GM21786 (cell line): ENCODE measurements around the gene LUZP1.
A peak's percentile ranks its signal among the peaks of the same experiment; 100 is the strongest.
"Not testable (repeated sequence)": the region's sequence is repeated elsewhere in the genome, so short reads cannot be mapped to it uniquely, and the experiment has no call there.

Source experiments
- ATAC-seq: cut with Tn5 transposase; IDR thresholded peaks from one replicate; pipeline ENCODE4 v1.9.1; 2021; ENCODE audit not compliant: unreplicated experiment

LUZP1 gene

DNA sequence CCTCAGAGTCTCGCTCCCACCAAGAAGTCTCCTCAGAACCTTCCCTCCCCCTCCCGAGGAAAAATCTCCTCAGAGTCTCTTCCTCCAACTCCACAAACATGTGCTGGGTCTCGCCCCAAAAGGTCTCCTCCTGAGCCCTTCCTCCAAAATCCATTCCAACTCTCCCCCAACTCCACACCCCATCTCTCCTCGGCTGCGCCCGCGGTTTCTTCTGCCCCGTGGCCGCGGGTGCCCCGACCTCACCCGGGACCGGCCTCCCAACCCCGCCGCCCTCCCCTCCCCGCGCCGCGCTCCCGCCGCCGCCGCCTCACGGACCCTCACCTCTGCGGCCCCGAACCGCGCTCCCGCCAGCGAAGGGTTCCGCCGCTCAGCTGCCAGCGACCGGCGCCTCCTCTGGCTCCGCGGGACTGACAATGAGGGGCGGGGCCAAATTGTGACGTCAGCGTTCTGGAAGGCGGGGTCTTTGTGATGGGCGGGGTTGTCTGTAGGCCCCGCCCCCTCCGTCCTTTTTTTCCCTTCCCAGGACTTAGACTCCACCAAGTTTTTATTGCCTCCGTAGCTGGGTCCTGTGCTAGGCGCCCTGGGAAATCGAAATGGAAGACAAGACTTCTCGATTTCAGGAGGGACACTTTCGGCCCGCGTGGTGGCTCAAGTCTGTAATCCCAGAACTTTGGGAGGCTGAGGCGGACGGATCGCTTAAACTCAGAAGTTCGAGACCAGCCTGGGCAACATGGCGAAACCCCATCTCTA is at the start of gene LUZP1:
Gene LUZP1, minus strand, starts transcription at position 412 of the 750 bp plus-strand sequence.
- ATAC-seq = peak; percentile 70

- no peak for ATAC-seq
Observed at GRCh38 chr1:23217421-23218115, 48.9 kb upstream of the LUZP1 start, which contains the start of gene HTR1D. HTR1D (minus strand) TSS chr1:23217502; CDS start chr1:23194219, 23,283 bp downstream.

DNA sequence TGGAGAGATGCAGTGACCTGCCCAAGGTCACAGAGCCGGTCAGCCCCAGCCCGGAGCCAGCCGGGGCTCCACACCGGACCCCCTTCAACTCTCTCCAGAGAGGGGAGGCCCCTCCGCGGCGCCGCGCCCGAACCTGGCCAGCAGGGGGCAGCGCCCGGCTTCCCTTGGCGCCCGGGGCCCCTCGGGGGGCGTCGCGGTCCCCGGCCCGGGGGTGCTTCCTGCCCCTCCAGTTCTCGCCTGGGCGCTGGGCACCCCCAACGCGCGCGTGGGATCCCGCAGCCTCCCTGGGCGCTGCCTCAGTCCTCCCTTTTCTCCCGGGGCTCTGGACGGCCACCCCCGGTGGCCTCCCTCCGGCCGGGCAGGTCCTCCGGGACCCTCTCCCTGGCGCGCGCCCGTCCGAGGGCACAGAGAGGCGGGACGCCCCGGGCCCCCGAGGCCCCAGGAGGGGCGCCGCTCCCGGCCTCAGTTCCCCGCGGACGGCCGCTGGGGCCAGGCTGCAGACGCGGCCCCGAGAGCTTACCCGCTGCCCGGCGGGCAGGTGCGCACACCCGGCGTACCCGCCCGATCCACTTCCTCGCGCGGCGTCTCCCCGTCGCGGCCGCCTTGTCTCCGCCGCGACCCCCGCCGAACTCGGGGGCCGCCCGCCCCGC is 48.2 kb upstream of the LUZP1 start:
- ATAC-seq = no peak

DNA sequence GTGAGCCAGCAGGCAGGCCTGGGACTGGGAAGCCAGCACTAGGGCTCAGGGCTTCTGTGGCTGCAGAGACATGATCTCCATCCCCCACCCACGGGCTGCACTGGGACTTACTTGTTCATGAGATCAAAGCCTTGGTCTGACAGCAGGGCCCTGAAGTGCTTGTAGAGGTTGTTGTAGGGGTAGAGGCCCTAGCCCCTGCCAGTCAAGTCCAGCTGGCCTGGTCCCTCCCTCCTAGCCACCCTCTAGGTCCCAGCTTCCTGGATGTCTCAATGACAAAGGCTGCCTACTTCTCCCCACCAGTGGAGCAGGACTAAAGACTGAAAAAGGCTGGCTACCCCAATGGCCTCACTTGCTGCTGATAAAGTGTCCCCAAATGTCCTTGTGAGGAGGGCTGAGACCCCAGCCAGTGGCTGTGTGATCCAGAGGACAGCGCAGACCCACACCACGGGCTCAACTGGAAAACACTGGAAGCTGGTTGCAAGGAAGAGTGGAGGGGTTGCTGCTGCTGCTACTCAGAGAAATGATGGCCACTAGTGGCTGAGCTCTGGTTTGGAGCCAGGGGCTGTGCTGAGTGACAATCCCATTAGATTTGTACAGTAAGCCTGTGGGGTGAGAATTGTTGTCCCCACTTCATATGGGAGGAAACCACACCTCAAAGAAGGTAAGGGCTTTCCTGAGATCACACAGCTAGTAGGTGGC is 47.2 kb upstream of the LUZP1 start:
- no peak for ATAC-seq

DNA sequence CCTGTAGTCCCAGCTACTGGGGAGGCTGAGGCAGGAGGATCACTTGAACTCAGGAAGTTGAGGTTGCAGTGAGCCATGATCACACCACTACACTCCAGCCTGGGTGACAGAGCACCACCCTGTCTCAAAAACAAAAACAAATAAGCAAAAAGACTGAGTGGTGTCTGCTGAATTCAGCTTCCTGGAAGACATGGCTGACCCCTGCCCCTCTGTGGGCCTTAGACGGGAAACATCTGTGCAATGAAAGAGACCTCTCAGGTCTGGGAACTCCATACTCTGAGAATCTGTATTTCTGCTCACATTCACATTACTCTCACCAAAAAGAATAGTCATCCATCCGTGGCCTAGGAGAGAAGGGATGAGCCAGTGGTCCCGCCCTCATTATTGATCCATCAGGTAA is 46.6 kb upstream of the LUZP1 start:
- ATAC-seq = no peak

GRCh38 chr1:23214640-23215039 is 46.0 kb upstream of the LUZP1 start:
- ATAC-seq = no peak

DNA sequence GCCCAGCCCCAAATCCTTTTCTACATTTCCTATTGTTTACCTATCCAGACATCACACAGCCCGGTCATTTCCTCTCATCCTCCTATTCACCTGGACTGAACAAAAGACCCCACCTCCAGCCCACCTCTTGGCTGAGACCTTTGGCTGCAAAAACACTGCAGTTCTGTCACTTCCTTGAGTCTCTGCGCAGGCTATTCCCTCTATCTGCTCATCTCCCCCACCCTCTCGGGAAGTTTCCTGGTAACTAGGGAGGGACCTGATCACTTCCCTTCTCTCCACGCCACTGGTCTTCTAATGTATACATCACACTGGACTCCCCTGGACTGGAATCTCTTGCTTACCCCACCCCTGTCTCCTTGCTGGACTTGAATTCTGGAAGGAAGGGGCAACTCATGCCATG is 43.3 kb upstream of the LUZP1 start:
- ATAC-seq = no peak

- no peak for ATAC-seq
Observed at GRCh38 chr1:23210963-23211362, 42.3 kb upstream of the LUZP1 start.

DNA sequence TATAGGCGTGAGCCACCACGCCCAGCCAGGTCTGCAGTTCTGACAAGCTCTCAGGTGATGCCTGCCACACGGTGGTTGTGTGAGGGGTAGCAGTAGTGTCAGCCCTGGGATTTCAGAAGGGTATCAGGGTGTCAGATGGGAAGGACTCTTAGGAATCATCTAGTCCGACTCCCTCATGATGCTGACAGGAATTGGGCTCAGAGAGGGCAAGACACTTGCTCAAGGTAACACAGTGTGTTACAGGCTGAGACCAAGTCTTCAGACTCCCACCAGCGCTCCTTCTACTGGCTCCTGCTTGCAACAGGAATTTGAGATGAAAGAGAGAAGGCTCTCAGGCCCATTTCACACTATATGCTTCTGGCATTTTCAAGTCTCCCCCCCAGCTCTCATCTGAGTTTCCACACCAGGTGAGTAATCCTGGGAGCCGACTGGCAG is 41.7 kb upstream of the LUZP1 start:
- ATAC-seq = no peak

GRCh38 chr1:23209770-23210169 is 41.1 kb upstream of the LUZP1 start:
- ATAC-seq = no peak

- ATAC-seq = no peak
Observed at GRCh38 chr1:23208527-23208926, 39.9 kb upstream of the LUZP1 start.

DNA sequence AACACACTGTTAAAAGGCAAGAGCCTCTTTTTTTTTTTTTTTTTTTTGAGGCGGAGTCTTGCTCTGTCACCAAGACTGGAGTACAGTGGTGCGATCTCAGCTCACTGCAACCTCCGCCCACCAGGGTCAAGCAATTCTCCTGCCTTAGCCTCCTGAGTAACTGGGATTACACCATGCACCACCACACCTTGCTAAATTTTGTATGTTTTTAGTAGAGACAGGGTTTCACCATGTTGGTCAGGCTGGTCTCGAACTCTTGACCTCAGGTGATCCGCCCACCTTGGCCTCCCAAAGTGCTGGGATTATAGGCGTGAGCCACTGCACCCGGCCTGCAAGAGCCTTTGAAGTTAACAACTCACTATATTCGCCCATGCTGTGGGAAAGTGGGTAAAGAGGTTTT is 39.1 kb upstream of the LUZP1 start:
- not testable (repeated sequence) for ATAC-seq

GRCh38 chr1:23202263-23202749 is 33.6 kb upstream of the LUZP1 start:
- ATAC-seq = no peak

DNA sequence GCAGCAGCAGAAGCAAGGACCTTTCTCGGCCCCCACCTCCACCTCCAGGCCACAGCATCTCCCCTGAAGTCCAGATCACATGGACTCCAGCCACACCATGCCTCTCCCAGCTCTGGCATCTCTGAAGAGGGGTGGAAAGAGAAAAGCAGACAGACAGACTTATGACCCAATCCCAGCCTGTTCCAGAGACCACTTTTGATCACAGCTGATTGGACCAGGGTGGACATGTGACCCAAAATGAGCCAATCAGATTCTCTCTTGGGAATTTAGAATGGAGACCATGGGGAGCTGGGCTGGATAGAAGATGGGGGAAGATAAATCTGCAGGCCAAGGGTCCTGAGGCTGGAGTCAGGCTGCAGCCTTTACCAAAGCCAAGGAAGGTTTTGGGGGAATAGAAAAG is 32.2 kb upstream of the LUZP1 start:
- ATAC-seq = no peak

GRCh38 chr1:23198373-23198772 is 29.7 kb upstream of the LUZP1 start:
- no peak for ATAC-seq

DNA sequence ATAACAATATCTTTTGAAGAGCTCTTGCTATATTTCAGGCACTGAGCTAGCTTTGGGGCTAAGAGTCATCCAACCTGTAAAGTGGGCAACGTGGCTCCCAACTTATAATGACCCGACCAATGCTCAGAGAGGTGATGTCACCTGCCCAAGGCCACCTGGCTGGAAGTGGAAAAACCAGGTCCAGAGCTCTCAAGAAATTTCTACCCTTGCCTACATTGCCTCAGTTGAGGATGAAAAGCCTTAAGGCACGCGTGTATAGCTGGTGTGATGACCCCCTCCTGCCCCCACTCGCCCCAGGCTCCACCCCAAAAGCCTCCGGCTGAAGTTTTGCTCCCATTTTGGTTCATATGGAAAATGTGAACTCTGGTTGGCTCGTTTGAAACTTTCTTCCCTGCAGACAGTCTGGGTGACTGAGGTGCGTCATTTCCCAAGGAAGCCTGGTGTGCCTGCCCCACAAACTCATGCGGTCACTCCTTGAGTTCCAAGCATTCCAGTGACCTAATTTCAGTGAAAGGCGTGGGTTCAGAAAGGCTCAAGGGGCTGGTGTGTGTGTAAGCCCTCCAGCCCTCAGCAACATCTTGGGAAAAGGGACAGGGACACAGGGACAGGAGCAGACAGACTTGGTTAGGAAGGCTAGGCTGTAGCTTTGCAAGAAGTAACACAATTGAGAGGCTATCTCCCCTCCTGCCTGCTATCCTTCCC is 28.1 kb upstream of the LUZP1 start:
- ATAC-seq = no peak

GRCh38 chr1:23194119-23194984 is 25.7 kb upstream of the LUZP1 start:
- no peak for ATAC-seq

DNA sequence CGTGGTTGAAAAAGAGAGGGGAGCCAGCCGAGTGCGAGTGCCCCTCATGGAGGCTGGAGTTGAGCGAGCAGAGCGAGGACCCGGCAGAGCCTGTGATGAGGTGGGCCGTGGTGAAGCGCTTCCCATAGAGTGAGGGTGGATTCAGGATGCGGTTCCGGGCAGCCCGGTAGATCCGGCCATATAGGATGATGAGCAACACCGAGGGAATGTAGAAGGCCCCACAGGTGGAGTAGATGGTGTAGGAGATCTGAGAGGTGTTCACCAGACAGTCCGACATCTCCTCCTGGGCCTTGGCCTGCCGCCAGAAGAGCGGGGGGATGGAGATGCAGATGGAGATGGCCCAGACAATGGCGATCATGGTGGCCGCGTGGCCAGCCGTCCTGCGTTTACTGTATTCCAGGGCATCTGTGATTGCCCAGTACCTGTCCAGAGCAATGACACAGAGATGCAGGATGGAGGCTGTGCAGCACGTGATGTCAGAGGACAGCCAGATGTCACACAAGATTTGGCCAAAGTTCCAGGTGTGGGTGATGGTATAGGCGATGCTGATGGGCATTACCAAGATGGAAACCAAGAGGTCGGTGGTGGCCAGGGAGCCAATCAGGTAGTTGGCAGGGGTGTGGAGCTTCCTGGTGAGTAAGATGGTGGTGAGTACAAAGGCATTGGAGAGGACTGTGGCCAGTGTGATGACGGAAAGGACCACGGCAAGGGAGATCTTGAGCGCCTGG is 24.9 kb upstream of the LUZP1 start:
- no peak for ATAC-seq

DNA sequence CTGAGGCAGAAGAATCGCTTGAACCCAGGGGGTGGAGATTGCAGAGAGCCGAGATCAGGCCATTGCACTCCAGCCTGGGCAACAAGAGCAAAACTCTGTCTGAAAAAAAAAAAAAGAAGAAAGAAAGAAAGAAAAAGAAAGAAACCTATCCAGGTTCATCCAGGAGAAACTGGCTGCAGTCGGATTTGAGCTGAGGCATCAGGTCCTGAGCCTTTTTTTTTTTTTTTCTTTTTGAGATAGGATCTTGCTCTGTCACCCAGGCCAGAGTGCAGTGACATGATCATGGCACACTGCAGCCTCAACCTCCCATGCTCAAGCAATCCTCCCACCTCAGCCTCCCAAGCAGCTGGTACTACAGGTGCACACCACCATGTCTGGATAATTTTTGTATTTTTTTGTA is 22.5 kb upstream of the LUZP1 start:
- ATAC-seq = no peak
